Activated CD8-positive, alpha-beta memory T cell treated with anti-CD3 and anti-CD28 coated beads, Interleukin-2, amount 50 U/mL, for 1 hour (primary cell): ENCODE data around the gene ACTR3C.
"Not testable (repeated sequence)": the region's sequence is repeated elsewhere in the genome, so short reads cannot be mapped to it uniquely, and the experiment has no call there.

ENCODE experiments used
- DNase-seq: peaks from one replicate; pipeline ENCODE4 v3.0.0-alpha.2; 2020; ENCODE audit errors: extremely low read depth

The ACTR3C gene

GRCh38 chr7:150283111-150283510 is 40.2 kb downstream of the ACTR3C start:
- DNase-seq: not testable (repeated sequence)

GRCh38 chr7:150281681-150282403 is 41.5 kb downstream of the ACTR3C start:
- not testable (repeated sequence) for DNase-seq

GRCh38 chr7:150278383-150278782 is 45.0 kb downstream of the ACTR3C start:
- DNase-seq: not testable (repeated sequence)

- DNase-seq: not testable (repeated sequence)
Observed at GRCh38 chr7:150276132-150276695, 47.1 kb downstream of the ACTR3C start.

GRCh38 chr7:150271898-150272297 is 51.4 kb downstream of the ACTR3C start:
- not testable (repeated sequence) for DNase-seq

- DNase-seq: not testable (repeated sequence)
Observed at GRCh38 chr7:150270101-150270824, 53.1 kb downstream of the ACTR3C start.

GRCh38 chr7:150268798-150269197 is 54.5 kb downstream of the ACTR3C start:
- DNase-seq: not testable (repeated sequence)

- DNase-seq: not testable (repeated sequence)
Observed at GRCh38 chr7:150268287-150268686, 55.1 kb downstream of the ACTR3C start.

- DNase-seq: not testable (repeated sequence)
Observed at GRCh38 chr7:150266953-150267665, 56.2 kb downstream of the ACTR3C start.

GRCh38 chr7:150262656-150263055 is 60.7 kb downstream of the ACTR3C start:
- not testable (repeated sequence) for DNase-seq

- not testable (repeated sequence) for DNase-seq
Observed at GRCh38 chr7:150247745-150248144, 75.6 kb downstream of the ACTR3C start.

GRCh38 chr7:150245208-150245607 is 78.1 kb downstream of the ACTR3C start:
- not testable (repeated sequence) for DNase-seq

- DNase-seq: not testable (repeated sequence)
Observed at GRCh38 chr7:150242935-150243334, 80.4 kb downstream of the ACTR3C start.

GRCh38 chr7:150225444-150225843 is 97.9 kb downstream of the ACTR3C start:
- DNase-seq: not testable (repeated sequence)

GRCh38 chr7:150222083-150222972 is 101.0 kb downstream of the ACTR3C start:
- DNase-seq: not testable (repeated sequence)

GRCh38 chr7:150220673-150221181 is 102.6 kb downstream of the ACTR3C start:
- not testable (repeated sequence) for DNase-seq

GRCh38 chr7:150219941-150220658 is 103.2 kb downstream of the ACTR3C start:
- not testable (repeated sequence) for DNase-seq

GRCh38 chr7:150206848-150207247 is 116.5 kb downstream of the ACTR3C start:
- DNase-seq: not testable (repeated sequence)

- not testable (repeated sequence) for DNase-seq
Observed at GRCh38 chr7:150205866-150206265, 117.5 kb downstream of the ACTR3C start.

GRCh38 chr7:150204577-150204976 is 118.8 kb downstream of the ACTR3C start:
- DNase-seq: not testable (repeated sequence)
